Measurements from ENCODE around the gene MEGF9. TPM values are rescaled to one million over a fixed set of nuclear protein-coding genes. Genes with fewer than 3 reads are reported as not detected.

The MEGF9 gene
- total RNA-seq, 1 experiment from 2014 or later = 35.7 TPM

DNA sequence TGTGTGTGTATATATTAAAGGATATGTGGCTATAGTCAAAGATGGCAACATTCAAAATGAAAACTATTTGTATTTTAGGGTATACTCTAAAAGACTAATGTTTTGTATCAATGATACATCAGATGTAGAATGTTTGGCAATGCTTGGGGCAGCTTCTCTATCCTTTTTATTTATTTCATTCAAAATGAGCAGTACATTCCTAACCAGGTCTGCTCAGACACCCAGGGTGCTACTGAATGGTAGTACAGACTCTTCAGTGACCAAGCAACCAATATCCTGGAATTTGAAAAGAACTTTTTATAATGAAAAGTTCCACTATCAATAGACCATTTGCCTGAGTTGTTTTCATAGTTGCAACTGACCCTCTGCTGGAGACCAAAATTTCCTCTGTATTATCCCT is 23.9 kb downstream of the MEGF9 start:
- Histone ChIP-seq H3K27ac (no peak overlapping the region; the same call in 1 of the 2 replicates), H3F3A (ENCODE audit: insufficient read depth, low read depth) (peaks cover 32% of the 10 kb centered on the region), H3K27me3 (ENCODE audit: insufficient read depth, low read depth) (no peaks in the 10 kb centered on the region), H3K9me3 (ENCODE audit: insufficient read depth, low read depth) (peaks cover 6% of the 10 kb centered on the region; the same call in 1 of the 2 replicates), H3K79me2 (ENCODE audit: low read depth) (peaks cover 83% of the 10 kb centered on the region), H3K9me2 (ENCODE audit: insufficient read depth) (no peaks in the 10 kb centered on the region; the same call in 1 of the 2 replicates), H3K4me3 (no peak overlapping the region), H2AFZ (no peak overlapping the region), H3K4me1 (replicated peaks; ENCODE audit: insufficient read depth) (peaks cover 11% of the 10 kb centered on the region), H3K4me2 (no peak overlapping the region), H4K20me1 (ENCODE audit: insufficient read depth) (no peaks in the 10 kb centered on the region), H3K36me3 (ENCODE audit: low read depth) (peaks cover 37% of the 10 kb centered on the region)
- no peak for DNase-seq
- ChIA-PET CTCF (no interaction called here), POLR2A (ENCODE audit: unreplicated experiment) (interaction anchor here (0.6 kb wide), 1 partner anchor 661 kb away, joined by 3 read pairs; no protein-coding TSS in a partner anchor)
- intact Hi-C loops (cut with micrococcal nuclease; ENCODE audit: unreplicated experiment) = no loop called here
- TF ChIP-seq, protein P1, sequence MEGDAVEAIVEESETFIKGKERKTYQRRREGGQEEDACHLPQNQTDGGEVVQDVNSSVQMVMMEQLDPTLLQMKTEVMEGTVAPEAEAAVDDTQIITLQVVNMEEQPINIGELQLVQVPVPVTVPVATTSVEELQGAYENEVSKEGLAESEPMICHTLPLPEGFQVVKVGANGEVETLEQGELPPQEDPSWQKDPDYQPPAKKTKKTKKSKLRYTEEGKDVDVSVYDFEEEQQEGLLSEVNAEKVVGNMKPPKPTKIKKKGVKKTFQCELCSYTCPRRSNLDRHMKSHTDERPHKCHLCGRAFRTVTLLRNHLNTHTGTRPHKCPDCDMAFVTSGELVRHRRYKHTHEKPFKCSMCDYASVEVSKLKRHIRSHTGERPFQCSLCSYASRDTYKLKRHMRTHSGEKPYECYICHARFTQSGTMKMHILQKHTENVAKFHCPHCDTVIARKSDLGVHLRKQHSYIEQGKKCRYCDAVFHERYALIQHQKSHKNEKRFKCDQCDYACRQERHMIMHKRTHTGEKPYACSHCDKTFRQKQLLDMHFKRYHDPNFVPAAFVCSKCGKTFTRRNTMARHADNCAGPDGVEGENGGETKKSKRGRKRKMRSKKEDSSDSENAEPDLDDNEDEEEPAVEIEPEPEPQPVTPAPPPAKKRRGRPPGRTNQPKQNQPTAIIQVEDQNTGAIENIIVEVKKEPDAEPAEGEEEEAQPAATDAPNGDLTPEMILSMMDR (conservative IDR thresholded peaks at IDR 0.05) = no peak
- TF ChIP-seq EZH2 (IDR thresholded peaks at IDR 0.05; ENCODE audit: low read depth) = no peak
- no TSS peak for BruUV-seq (replicated peaks)

DNA sequence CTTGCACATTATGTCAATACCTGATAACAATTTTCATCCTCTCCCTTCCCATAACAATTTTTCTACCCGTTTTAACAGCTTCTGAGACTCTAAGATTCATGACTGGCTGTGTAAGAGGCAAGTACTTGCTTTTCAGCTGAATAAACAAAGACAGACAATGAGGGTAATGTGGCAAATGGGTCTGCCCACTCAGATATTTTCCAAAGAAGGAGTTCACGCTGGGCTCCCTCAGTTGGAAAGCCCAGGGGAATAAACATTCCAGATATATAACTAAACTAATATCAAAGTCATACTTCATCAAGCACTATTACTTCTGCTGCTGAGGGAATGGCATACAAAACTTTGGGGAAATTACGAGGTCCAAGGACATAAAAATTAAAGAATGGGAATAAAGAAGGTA is 24.4 kb downstream of the MEGF9 start:
- Histone ChIP-seq H2AFZ (no peak overlapping the region), H3K4me3 (no peak overlapping the region), H3K27ac (peak overlapping the region; percentile 10; the same call in 1 of the 2 replicates), H3K27me3 (ENCODE audit: insufficient read depth, low read depth) (no peaks in the 10 kb centered on the region), H3F3A (ENCODE audit: insufficient read depth, low read depth) (peaks cover 37% of the 10 kb centered on the region), H3K9me3 (ENCODE audit: insufficient read depth, low read depth) (peaks cover 6% of the 10 kb centered on the region; the same call in 1 of the 2 replicates), H3K9me2 (ENCODE audit: insufficient read depth) (no peaks in the 10 kb centered on the region; the same call in 1 of the 2 replicates), H3K36me3 (ENCODE audit: low read depth) (peaks cover 35% of the 10 kb centered on the region), H3K4me2 (no peak overlapping the region), H4K20me1 (ENCODE audit: insufficient read depth) (no peaks in the 10 kb centered on the region), H3K79me2 (ENCODE audit: low read depth) (peaks cover 84% of the 10 kb centered on the region), H3K4me1 (replicated peaks; ENCODE audit: insufficient read depth) (peaks cover 16% of the 10 kb centered on the region)
- no TSS peak for BruUV-seq (replicated peaks)
- intact Hi-C loops (cut with micrococcal nuclease; ENCODE audit: unreplicated experiment) = no loop called here
- DNase-seq = no peak
- ChIA-PET POLR2A (ENCODE audit: unreplicated experiment) (interaction anchor here (0.6 kb wide), 1 partner anchor 662 kb away, joined by 3 read pairs; no protein-coding TSS in a partner anchor), CTCF (no interaction called here)
- TF ChIP-seq EZH2 (IDR thresholded peaks at IDR 0.05; ENCODE audit: low read depth) = no peak
- TF ChIP-seq, protein P1 (conservative IDR thresholded peaks at IDR 0.05) = no peak

DNA sequence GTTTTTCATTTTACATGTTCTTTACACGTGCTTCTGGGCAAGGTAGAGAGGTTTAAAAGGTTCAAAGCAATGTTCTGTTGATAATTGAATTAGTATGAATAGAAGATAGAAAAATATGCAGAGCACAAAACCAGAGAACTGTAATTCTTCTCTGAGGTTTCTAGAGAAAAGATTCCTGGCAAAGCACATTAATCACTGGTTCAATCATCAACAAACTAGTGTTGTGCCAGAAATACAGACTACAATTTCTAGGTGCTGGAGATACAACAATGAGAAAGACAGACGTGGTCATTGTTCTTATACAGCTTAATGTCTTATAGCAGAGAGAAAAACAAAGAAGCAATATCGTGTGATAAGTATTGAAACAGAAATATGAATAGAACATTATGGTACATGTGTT is 25.5 kb downstream of the MEGF9 start:
- intact Hi-C loops (cut with micrococcal nuclease; ENCODE audit: unreplicated experiment) = no loop called here
- H3K79me2 ChIP-seq (ENCODE audit: low read depth) = peaks cover 73% of the 10 kb centered on the region
- no peak overlapping the region for H3K27ac ChIP-seq
- no peaks in the 10 kb centered on the region; the same call in 1 of the 2 replicates for H3K9me2 ChIP-seq (ENCODE audit: insufficient read depth)
- TF ChIP-seq, protein P1 (conservative IDR thresholded peaks at IDR 0.05) = no peak
- TF ChIP-seq EZH2 (IDR thresholded peaks at IDR 0.05; ENCODE audit: low read depth) = no peak
- no peak for DNase-seq
- H3K4me3 ChIP-seq = no peak overlapping the region
- H3K4me2 ChIP-seq = no peak overlapping the region
- ChIA-PET CTCF (no interaction called here), POLR2A (ENCODE audit: unreplicated experiment) (no interaction called here)
- no TSS peak for BruUV-seq (replicated peaks)
- H3K4me1 ChIP-seq (replicated peaks; ENCODE audit: insufficient read depth) = peaks cover 21% of the 10 kb centered on the region
- H4K20me1 ChIP-seq (ENCODE audit: insufficient read depth) = no peaks in the 10 kb centered on the region
- H3K9me3 ChIP-seq (ENCODE audit: insufficient read depth, low read depth) = peaks cover 2% of the 10 kb centered on the region; the same call in 1 of the 2 replicates
- no peaks in the 10 kb centered on the region for H3K27me3 ChIP-seq (ENCODE audit: insufficient read depth, low read depth)
- peaks cover 24% of the 10 kb centered on the region; the same call in 1 of the 2 replicates for H3K36me3 ChIP-seq (ENCODE audit: low read depth)
- peaks cover 43% of the 10 kb centered on the region for H3F3A ChIP-seq (ENCODE audit: insufficient read depth, low read depth)
- no peak overlapping the region for H2AFZ ChIP-seq

Measured in PC-9 (cell line).